NCI-H2171 (cell line): ENCODE measurements around the gene ACACB.

ENCODE experiments used
- DNase-seq: peaks from one replicate; lab custom pipeline; 2025; lab: John Stamatoyannopoulos, UW

The ACACB gene

GRCh38 chr12:109110988-109111495 is 5.3 kb upstream of the ACACB start:
- no peak for DNase-seq

- no peak for DNase-seq
Observed at GRCh38 chr12:109112720-109113465, 3.5 kb upstream of the ACACB start.

GRCh38 chr12:109113661-109114321 is 2.6 kb upstream of the ACACB start:
- no peak for DNase-seq

GRCh38 chr12:109114644-109115043 is 1.7 kb upstream of the ACACB start:
- DNase-seq: no peak

GRCh38 chr12:109115404-109115757 is 1.0 kb upstream of the ACACB start:
- no peak for DNase-seq

- no peak for DNase-seq
Observed at GRCh38 chr12:109116611-109116949, 193 bp downstream of the ACACB start.

GRCh38 chr12:109120095-109120494 is 3.7 kb downstream of the ACACB start:
- DNase-seq: no peak

- DNase-seq: no peak
Observed at GRCh38 chr12:109120557-109120956, 4.2 kb downstream of the ACACB start.

- DNase-seq: no peak
Observed at GRCh38 chr12:109121346-109121880, 5.0 kb downstream of the ACACB start.

- no peak for DNase-seq
Observed at GRCh38 chr12:109124878-109125648, 8.7 kb downstream of the ACACB start.

- DNase-seq: no peak
Observed at GRCh38 chr12:109125791-109126190, 9.4 kb downstream of the ACACB start.

GRCh38 chr12:109126784-109127183 is 10.4 kb downstream of the ACACB start:
- no peak for DNase-seq

GRCh38 chr12:109127533-109128242 is 11.3 kb downstream of the ACACB start:
- no peak for DNase-seq

GRCh38 chr12:109130297-109131153 is 14.1 kb downstream of the ACACB start:
- DNase-seq: no peak

- no peak for DNase-seq
Observed at GRCh38 chr12:109131154-109132050, 15.0 kb downstream of the ACACB start.

GRCh38 chr12:109134186-109134917 is 18.0 kb downstream of the ACACB start:
- DNase-seq: no peak

GRCh38 chr12:109137055-109137454 is 20.7 kb downstream of the ACACB start:
- DNase-seq: no peak

- DNase-seq: no peak
Observed at GRCh38 chr12:109139360-109139759, 23.0 kb downstream of the ACACB start.

GRCh38 chr12:109139791-109140190 is 23.4 kb downstream of the ACACB start:
- DNase-seq: no peak
